DMS153 treated with DMSO at 0.1 percent for 48 hours (cell line): ENCODE measurements around the gene UMODL1.
"Not testable (repeated sequence)": the region's sequence is repeated elsewhere in the genome, so short reads cannot be mapped to it uniquely, and the experiment has no call there.

Experiments
- DNase-seq: peaks from one replicate; lab custom pipeline; 2025; ENCODE audit not compliant: unreplicated experiment; lab: John Stamatoyannopoulos, UW

UMODL1 gene

GRCh38 chr21:42112857-42113256, 41.7 kb downstream of the UMODL1 start:
- DNase-seq, result no peak

- no peak for DNase-seq
These were observed 42.9 kb downstream of the UMODL1 start for GRCh38 chr21:42113926-42114409.

GRCh38 chr21:42114646-42115045, 43.5 kb downstream of the UMODL1 start:
- no peak for DNase-seq

- DNase-seq, result no peak
These were observed 44.1 kb downstream of the UMODL1 start for GRCh38 chr21:42115136-42115683.

GRCh38 chr21:42116551-42116950, 45.4 kb downstream of the UMODL1 start:
- not testable (repeated sequence) for DNase-seq

GRCh38 chr21:42117229-42117966, 46.3 kb downstream of the UMODL1 start:
- DNase-seq, result peak; percentile 63

- DNase-seq, result no peak
These were observed 47.1 kb downstream of the UMODL1 start for GRCh38 chr21:42117967-42118780.

GRCh38 chr21:42118901-42119300, 47.8 kb downstream of the UMODL1 start:
- DNase-seq, result no peak

- DNase-seq, result peak; percentile 87
These were observed 49.2 kb downstream of the UMODL1 start for GRCh38 chr21:42120101-42120902.

GRCh38 chr21:42120903-42121535, 49.9 kb downstream of the UMODL1 start:
- DNase-seq, result no peak

GRCh38 chr21:42121794-42122193, 50.7 kb downstream of the UMODL1 start:
- no peak for DNase-seq

GRCh38 chr21:42122398-42122797, 51.3 kb downstream of the UMODL1 start:
- DNase-seq, result no peak

- no peak for DNase-seq
These were observed 51.7 kb downstream of the UMODL1 start for GRCh38 chr21:42122808-42123207.

GRCh38 chr21:42123219-42123908, 52.2 kb downstream of the UMODL1 start:
- no peak for DNase-seq

GRCh38 chr21:42124081-42124480, 53.0 kb downstream of the UMODL1 start:
- no peak for DNase-seq

GRCh38 chr21:42124826-42125570, 53.9 kb downstream of the UMODL1 start:
- DNase-seq, result no peak

GRCh38 chr21:42125571-42126544, 54.7 kb downstream of the UMODL1 start:
- peak; percentile 13 for DNase-seq
